GM21723 (cell line): ENCODE data around the gene MYH6.

Experiments used
- ATAC-seq: cut with Tn5 transposase; IDR thresholded peaks from one replicate; pipeline ENCODE4 v1.9.1; 2021; ENCODE audit warnings: mild to moderate bottlenecking, moderate library complexity; ENCODE audit not compliant: unreplicated experiment

MYH6 gene

DNA sequence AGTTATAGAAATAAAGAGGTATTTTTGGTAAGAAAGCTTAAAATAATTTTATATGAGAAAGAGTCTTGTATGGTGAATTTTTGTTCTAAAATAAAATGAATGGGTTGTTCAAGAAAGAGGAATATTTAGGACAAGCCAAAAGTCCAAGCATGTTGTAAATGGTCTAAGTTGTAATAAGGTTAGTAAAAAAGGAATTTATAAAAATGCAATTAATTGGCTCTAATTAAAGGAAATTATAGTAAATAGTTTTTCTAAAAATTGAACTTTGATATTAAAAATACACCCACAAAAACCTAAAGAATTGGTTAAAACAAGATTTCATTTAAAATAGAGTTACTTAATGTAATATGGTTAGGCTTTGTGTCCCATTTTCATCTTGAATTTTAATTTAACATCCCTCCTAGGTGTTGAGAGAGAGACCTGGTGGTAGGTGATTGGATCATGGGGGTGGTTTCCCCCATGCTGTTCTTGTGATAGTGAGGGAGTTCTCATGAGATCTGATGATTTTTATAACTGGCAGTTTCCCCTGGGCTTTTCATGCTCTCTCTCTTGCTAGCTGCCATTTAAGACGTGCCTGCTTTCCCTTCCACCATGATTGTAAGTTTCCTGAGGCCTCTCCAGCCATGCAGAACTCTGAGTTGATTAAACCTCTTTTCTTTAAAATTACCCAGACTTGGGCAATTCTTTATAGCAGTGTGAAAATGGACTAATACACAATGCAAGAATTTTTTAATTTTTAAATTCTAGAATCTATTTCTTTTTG lies 68.4 kb downstream of the MYH6 start:
- ATAC-seq: no peak

DNA sequence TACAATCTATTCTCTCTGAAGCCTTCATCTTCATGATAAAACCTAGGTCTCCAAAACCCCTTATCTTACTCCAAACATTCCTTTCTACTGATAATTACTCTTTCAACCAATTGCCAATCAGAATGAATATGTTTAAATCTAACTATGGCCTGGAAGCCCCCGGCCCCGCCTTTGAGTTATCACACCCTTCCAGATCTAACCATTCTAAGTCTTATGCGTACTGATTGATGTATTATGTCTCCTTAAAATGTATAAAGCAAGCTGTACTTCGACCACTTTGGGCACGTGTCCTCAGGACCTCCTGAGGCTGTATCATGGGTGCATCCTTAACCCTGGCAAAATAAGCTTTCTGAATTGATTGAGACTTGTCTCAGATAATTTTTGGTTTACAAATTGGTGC lies 72.5 kb downstream of the MYH6 start:
- ATAC-seq: no peak
